RCC 7860 (cell line): ENCODE results near the gene YDJC.
"Not testable (repeated sequence)": the region's sequence is repeated elsewhere in the genome, so short reads cannot be mapped to it uniquely, and the experiment has no call there.

Experiments used
- DNase-seq: peaks from one replicate; pipeline ENCODE4 v3.0.0-alpha.2; 2015; ENCODE audit warnings: low spot score
- FAIRE-seq: peaks from 2 replicates; lab custom pipeline; 2012; peaks lifted over from hg19 to GRCh38; lab: Jason Lieb, UNC

The YDJC gene, protein sequence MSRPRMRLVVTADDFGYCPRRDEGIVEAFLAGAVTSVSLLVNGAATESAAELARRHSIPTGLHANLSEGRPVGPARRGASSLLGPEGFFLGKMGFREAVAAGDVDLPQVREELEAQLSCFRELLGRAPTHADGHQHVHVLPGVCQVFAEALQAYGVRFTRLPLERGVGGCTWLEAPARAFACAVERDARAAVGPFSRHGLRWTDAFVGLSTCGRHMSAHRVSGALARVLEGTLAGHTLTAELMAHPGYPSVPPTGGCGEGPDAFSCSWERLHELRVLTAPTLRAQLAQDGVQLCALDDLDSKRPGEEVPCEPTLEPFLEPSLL

DNA sequence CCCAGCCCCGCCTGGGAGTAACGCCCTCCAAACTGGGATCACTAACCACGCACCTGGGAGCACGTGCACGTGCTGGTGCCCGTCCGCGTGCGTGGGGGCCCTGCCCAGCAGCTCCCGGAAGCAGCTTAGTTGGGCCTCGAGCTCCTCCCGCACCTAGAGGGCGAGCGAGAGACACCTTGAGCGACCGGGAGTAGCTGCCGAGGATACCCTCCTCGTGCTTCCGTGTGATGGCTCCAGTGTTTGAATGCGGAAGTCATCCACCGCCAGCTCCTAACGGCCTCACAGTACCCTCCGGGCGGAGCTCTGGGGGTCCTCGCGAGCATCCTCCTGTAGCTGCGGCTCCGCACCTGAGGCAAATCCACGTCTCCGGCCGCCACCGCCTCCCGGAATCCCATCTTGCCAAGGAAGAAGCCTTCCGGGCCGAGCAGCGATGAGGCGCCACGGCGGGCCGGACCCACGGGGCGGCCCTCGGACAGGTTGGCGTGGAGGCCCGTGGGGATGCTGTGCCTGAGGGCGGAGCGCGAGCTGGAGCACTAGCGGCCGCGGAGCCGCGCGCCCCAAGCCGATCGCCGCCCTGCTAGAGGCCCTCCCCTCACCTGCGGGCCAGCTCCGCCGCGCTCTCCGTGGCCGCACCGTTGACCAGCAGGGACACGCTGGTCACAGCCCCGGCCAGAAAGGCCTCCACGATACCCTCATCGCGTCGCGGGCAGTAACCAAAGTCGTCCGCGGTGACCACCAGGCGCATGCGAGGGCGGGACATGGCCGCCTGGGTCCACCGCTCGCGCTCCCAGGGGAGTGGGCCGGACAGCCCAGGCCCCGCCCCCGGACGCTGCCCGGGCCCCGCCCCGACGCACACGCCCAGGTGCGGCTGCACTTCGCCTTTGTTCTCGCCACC, at the start of gene YDJC:
YDJC (minus strand) TSS at position 768 of the 895 bp plus-strand sequence; CDS start at position 760, 8 bp downstream.
- no peak for FAIRE-seq
- DNase-seq = peak; percentile 85

DNA sequence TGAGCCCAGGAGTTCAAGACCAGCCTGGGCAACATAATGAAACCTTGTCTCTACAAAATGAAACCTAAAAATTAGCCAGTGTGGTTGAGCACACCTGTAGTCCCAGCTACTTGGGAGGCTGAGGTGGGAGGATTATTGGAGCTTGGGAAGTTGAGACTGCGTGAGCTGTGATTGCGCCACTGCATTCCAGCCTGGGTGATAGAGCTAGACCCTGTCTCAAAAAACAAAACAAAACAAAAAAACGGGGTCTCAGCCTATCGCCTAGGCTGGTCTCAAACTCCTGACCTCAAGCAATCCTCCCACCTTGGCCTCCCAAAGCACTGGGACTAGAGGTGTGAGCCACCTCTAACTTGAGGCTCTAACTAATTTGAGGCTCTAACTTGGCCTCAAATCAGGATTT, 49.6 kb upstream of the YDJC start:
- DNase-seq (no peak), FAIRE-seq (no peak)

DNA sequence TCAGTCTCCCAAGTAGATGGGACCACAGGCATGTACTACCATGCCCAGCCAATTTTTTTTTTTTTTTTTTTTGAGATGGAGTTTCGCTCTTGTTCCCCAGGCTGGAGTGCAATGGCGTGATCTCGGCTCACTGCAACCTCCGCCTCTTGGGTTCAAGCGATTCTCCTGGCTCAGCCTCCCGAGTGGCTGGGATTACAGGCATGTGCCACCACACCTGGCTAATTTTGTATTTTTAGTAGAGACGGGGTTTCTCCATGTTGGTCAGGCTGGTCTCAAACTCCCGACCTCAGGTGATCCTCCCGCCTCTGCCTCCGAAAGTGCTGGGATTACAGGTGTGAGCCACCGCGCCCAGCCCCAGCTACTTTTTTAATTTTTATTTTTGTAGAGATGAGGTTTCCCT, 49.0 kb upstream of the YDJC start:
- not testable (repeated sequence) for FAIRE-seq, DNase-seq

DNA sequence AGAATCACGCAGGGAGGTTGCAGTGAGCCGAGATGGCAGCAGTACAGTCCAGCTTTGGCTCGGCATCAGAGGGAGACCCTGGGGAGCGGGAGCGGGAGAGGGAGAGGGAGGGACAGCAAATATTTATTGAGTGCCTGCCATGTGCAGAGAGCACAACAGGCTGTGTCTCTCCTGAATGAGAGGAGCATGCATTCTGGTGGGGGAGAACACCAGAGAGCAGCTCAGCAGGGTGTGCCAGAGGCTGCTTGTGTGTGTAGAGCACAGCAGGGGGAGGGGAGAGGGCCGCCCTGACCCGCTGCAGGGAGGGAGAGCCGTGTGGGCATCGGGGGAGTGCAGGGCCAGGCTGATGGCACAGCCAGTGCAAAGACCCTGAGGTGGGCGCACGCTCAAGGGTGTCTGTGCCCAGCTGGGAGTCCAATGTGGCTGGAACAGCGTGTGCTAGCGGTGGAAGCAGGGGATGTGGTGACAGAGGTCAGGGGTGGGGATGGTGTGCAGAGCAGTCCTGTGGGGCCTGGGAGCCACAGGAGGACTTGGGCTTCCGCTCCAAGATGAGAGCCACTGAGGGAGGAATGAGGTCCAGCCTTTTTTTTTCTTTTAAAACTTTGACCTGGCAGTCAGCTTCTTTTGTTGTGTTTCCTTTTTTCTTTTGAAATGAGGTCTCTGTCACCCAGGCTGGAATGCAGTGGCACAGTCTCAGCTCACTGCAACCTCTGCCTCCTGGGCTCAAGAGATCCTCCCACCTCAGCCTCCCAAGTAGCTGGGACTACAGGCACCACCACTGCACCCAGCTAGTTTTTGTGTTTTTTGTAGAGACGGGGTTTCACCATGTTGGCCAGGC, 48.0 kb upstream of the YDJC start:
- FAIRE-seq (no peak), DNase-seq (no peak)

DNA sequence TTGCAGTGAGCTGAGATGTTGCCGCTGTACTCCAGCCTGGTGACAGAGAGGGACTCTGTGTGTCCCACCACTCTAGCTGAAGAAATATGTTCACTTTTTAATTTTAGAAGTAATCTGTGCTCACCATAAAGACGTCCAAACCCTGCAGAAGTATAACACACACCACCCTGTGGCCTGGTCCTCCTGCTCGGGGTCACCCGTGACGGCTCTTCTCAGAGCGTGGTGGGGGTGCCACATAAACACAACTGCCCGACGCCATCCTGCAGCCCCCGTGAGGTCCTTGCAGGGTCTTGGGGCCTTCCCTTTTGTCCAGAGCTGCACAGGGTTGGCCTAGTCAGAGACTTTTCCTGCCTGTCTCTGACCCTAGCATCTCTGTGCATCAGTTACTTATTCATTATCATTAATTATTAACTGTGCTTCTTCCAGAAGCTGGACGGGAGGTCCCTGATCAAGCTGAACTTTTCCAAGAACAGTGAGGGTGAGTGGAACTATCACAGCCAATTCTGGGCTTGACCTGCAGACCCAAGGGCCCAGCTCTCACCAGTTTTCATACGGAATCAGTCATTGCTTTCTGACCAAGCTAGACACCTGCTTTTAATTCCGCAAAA, 44.9 kb upstream of the YDJC start:
- no peak for DNase-seq
- no peak for FAIRE-seq

DNA sequence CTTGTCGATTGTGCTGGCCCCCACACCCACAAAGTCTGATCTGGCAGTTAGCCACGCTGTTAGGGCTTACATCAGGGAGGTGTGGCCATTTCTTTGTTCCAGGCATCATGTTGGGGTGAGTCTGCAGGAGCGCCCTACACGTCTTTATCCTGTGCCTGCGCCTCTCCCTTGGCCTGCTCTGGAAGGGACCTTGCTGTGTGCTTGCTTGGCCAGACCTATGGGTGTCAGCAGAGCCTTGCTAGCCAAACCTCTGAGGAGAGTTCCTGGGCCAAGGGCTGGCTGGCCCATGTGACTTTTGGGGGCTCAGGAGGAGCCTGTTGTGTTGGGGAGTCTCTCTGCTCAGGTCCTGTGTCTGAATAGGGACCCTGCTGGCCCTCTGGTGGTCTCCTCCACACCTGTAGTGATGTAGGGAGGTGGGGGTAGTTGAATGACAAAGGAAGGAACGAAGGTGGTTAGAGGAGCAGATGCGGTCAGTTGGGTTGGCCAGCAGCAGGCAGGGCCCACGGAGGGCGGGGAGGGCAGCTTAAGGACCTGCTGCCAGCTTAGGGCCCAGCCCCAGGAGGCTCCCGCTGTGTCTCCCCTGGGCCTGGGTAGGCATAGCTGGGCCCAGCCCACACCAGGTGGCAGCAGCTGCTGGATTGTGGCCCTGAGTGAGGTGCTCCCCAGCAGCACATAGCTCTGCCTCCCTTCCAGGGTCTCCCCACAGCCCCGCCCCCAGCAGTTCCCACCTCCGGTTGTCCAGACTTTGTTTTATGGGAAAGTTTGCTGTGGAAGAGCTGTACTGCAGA, 43.9 kb upstream of the YDJC start:
- no peak for FAIRE-seq
- no peak for DNase-seq

DNA sequence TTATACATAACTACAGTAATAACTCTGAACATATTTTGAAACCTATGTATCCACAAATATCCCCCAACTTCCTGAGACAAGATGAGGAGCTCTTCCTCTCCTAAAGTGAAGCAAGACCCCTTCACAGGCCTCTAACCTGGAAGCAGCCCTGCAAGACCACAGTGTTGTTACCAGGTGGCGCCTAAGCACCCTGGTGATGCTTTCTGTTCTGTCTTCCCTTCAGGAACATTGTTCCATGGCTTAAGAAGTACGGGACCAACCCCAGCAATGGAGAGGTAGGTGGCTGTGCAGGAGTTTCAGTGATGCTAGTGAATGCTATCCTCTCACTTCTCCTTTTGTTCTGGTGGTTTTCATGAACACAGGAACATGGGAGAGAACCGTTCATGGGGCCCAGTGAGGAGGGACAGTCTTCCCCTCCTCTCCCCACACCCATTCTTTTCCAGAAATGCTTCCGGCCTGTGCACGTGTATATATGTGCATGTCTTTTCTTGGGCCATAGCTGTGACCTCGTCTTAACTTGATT, 42.3 kb upstream of the YDJC start:
- no peak for FAIRE-seq
- DNase-seq = no peak

DNA sequence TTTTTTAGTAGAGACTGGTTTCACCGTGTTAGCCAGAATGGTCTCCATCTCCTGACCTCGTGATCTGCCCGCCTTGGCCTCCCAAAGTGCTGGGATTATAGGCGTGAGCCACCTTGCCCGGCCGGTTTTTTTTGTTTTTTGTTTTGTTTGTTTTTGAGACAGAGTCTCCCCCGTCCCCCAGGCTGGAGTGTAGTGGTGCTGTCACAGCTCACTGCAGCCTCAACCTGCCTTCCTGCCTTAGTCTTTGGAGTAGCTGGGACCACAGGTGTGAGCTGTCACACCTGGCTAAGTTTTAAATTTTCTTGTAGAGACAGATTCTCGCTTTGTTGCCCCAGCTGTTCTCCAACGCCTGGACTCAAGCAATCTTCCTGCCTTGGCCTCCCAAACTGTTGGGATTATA, 39.2 kb upstream of the YDJC start:
- no peak for DNase-seq

DNA sequence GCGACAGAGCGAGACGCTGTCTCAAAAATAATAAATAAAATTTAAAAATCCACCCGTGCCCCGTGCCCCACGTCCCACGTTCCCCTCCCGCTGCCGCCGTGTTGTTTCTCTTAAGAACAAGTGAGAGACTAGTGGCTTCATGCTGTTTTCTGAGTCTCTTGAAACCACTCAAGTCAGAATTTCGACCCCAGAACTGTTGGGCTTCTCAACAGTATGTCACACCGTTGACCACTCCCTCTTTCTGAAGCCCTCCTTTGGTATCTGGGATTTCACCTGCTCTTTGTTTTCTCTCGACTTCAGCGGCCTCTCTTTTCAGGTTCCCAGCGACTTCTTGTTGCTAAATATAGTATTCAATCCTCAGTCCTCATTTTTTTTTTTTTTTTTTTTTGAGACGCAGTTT, 37.0 kb upstream of the YDJC start:
- DNase-seq = no peak
- FAIRE-seq = no peak

More for the DNA sequence above, 39.2 kb upstream of the YDJC start:
- no peak for FAIRE-seq

DNA sequence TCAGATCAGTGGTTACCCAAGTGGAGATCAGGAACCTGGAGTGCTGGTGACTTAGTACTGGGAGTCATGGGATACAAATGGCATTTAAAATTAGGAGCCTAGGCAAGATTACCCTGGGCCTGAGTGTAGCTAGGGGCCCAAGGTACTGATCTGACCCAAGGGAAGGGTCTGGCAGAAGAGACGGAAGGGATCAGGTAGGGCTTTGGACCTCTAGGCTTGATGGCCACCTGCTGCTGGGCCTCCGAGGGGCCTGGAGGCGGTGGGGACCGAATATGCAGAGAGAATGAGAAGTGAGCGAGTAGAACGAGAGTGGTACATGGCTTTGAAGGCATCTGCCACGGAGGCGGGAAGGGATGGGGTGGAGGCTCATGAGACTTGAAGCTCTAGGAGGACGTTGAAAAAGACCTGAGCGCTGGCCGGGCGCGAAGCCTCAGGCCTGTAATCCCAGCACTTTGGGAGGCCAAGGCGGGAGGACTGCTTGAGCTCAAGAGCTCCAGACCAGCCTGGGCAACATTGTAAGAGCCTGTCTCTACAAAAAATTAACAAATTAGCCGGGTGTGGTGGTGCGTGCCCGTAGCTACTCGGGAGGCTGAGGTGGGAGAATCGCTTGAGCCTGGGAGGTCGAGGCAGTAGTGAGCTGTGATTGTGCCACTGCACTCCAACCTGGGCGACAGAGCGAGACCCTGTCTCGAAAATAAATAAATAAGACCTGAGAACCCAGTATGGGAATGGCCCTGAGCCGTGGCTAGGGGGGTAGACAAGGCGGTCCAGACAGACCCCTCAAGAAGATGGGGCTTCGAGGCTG, 35.4 kb upstream of the YDJC start:
- DNase-seq (no peak), FAIRE-seq (no peak)

DNA sequence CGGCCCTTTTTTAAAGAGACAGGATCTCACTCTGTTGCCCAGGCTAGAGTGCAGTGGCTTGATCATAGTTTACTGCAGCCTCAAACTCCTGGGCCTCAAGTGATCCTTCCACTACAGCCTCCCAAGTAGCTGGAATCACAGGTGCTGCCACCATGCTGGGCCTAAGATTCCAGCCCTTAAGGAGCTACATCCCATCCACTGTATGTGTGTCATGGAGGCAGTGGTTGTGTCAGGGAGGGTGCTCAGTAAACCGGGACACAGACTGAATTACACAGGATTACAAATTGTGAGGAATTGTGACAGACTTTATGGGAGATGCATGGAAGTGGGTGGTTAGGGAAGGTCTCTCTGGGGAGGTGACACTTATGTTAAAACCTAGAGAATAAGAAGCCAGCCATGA, 33.9 kb upstream of the YDJC start:
- FAIRE-seq = no peak
- no peak for DNase-seq

DNA sequence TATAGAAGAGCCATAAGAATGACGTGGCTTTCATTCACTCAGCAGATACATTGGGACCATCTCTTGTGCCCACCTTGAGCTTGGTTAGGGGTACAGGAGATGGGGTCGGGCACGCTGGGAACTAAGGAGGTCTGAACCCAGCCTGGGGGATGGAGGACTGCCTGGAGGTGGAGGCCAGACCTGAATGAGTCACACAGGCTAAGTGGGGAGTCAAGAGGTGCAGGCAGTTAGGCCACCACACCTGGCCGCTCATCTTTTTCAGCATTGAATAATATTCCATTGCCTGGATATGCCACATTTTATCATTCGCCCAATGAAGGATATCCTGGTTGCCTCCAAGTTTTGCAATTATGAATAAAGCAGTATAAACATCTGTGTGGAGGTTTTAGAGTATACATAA, 32.2 kb upstream of the YDJC start:
- FAIRE-seq (no peak), DNase-seq (no peak)

DNA sequence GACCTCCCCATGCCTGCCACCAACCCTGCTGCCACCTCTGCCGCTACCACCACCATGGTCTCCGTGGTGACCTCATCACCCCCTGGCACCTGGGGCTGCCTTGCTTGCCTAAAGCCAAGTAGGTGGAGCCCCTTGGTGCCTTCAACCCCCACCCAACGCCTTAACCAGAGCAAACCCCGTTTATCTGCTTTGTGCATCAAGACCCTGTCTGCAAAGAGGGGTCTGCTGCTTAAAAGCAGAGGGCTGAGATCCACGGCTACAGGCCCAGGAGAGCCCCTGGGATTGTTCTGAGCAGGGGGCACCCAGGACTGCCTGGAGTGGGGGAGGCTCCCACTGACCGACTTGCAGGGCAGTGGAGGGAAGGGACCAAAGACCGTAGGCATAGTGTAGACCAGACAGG, 31.1 kb upstream of the YDJC start:
- no peak for FAIRE-seq
- no peak for DNase-seq

DNA sequence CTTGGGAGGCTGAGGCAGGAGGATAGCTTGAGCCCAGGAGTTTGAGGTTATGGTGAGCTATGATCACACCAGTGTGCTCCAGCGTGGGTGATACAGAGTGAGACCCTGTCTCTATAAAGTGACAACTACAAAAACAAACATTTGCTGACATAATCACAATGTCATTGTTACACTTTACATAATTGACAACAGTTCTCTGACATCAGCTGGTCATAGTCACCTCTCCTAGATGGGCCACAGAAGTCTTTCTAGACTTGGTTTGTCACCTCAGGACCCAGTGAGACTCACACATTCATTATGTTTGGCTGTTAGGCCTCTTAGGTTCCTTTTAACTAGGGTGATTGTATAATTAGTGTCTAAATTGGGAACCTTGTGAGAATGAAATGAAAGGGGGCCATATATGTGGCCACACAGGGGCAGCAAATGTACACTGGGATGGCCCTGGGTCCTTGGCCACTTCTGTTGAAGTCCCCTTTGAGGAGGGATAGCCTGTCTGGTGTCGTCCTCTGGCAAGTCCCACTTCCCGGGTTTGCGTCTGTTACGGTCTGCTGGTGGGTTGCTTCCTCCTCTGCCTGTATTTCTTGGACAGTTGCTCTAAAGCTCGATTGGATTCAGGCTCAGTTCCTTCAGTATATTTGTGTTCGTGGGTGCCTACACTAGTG, 30.2 kb upstream of the YDJC start:
- FAIRE-seq (no peak), DNase-seq (no peak)

DNA sequence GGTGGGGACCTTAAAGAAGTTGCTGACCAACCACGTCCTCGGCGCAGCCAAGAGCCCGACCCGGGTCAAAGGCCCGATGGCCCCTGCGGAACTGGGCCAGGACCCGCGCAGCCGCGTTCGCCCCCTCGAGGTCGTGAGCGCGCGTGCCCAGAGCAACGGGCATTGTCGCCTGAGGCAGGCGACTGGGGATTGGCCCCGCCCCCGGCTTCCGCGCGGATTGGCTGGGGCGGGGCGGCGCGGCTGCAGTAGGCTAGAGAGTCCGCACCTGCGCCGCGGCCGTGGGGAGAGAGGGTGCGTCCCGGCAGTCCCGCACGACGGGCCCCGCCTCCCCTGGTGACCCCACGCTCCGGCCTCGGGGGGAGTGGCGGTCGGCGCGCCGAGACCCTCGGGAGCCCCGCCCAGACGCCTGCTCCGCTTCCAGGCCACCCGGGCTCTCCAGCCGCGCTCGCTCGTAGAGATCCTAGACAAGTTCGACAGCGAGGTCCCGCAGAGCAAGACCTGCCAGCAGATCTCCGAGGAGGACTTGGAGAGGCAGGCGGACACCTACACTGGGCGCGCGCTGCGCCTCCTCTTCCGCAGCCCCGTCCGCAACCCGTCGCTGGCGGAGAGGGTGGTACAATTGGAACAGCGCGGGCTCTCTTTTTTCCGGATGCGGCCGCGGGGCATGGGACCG, 27.7 kb upstream of the YDJC start:
- no peak for FAIRE-seq

DNA sequence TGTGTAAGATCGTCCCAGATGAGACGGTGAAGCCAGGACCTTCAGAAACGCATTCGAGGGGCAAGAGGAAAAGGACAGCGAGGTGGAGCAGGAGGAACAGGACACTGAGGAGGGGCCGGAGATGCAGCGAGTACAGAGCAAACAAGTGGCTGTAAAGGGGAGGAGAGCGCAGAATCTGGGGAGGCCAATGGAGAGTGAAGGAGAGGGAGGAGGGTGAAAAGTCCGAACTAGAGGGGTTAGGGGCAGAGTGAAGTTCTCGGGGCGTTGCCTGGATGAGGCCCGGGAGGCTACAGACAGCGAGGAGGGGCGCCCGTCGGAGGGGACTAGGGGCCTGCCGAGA, 27.2 kb upstream of the YDJC start:
- no peak for FAIRE-seq
- no peak for DNase-seq

More for the DNA sequence above, 27.7 kb upstream of the YDJC start:
- DNase-seq = peak; percentile 12

DNA sequence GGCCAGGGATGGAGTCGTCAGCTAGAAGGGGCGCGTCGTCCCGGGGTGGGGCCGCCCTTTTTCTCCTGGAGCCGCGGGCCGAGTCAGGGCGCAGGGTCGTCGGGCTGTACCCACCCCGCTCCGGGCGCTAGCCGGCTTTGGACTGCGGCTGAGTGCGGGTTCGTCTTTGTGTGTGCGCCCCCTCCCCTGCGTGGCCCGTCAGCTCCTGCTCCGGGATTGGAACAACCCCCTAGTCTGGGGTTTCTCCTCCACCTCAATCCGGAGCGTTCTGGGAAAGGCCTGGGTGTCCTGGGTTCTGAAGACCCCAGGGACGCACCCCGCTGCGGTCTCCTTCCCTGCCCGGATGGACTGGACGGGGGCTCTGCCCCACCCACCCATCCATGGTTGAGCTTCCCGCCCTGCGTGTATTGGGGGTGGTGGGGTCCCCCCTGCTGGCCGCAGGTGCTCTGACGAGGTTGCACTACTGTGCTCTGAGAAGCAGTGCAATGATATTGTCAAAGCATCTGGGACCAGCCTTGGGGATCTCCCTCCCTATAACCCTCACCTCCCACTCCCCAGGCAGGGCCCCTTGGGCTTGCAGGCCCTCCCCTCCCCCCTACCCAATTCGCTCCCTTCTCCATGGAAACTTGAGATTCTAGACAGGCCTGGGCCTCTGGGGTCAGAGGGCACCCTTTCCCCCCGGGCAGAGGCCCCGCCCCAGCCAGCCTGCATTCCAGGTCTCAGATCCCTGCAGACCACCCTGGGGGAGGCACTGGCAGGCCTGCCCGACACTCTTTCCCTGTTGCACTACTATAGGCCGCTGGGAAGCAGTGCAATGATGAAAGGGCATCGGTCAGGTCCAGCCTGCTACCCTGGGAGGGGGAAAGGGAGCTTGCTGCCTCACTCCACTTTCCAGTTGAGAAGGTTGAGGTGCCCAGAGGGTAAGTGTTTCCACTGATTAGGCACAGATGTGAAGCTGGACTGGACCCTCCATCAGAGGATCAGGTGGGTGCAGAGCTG, 23.0 kb upstream of the YDJC start:
- no peak for DNase-seq
- FAIRE-seq = no peak
